Epithelial cell of esophagus (primary cell): ENCODE data around the gene MPI.
"Not testable (repeated sequence)": the region's sequence is repeated elsewhere in the genome, so short reads cannot be mapped to it uniquely, and the experiment has no call there.

Experiments used
- DNase-seq: peaks from one replicate; pipeline ENCODE4 v3.0.0; 2010; ENCODE audit warnings: low read depth
- H3K4me3 ChIP-seq: 2 replicates; pipeline ENCODE4 v1.5.1; 2011; ENCODE audit warnings: mild to moderate bottlenecking, low read length, control low read depth
- TF ChIP-seq, protein P1 (sequence below): IDR thresholded peaks from 2 replicates; pipeline ENCODE4 v1.5.1; 2011; ENCODE audit warnings: low read depth, mild to moderate bottlenecking, low read length, control low read depth, inconsistent platforms; ENCODE audit not compliant: insufficient read depth; ENCODE audit errors: missing control alignments

MPI gene

DNA sequence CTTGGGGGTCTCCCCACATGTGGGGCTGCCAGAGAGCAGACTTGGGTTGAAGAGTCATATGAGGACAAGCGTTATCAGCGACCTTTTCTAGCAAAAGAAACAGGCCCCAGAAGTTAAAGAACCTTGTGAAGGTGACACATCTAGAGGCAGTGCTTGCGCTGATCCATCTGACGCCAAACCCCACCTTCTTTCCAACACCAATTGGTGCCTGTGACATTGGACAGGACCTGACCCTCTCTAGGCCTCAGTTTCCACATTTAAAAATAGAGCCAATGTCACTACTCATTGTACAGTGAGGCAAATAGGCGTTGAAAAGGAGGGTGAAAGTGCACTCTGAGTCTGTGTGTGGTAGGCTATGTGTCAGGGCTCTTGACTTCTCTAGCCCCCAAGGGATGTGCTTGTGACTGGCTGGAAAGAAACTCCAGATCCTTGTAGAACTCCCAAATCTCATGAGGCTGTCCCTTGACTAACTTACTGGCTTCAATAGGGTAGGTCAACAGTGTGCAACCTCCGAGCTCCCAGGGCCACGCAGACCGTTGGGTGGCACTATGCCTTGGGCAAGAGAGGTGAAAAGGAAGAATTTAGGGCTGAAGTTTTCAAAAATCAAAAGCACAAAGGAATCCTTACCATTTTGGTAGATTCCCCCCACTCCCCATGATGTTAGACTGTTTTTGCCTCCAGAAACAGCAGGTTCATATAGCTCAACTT is 17.5 kb downstream of the MPI start:
- peak overlapping the region; percentile 78 for H3K4me3 ChIP-seq
- peak; percentile 13 for DNase-seq
- TF ChIP-seq, protein P1, sequence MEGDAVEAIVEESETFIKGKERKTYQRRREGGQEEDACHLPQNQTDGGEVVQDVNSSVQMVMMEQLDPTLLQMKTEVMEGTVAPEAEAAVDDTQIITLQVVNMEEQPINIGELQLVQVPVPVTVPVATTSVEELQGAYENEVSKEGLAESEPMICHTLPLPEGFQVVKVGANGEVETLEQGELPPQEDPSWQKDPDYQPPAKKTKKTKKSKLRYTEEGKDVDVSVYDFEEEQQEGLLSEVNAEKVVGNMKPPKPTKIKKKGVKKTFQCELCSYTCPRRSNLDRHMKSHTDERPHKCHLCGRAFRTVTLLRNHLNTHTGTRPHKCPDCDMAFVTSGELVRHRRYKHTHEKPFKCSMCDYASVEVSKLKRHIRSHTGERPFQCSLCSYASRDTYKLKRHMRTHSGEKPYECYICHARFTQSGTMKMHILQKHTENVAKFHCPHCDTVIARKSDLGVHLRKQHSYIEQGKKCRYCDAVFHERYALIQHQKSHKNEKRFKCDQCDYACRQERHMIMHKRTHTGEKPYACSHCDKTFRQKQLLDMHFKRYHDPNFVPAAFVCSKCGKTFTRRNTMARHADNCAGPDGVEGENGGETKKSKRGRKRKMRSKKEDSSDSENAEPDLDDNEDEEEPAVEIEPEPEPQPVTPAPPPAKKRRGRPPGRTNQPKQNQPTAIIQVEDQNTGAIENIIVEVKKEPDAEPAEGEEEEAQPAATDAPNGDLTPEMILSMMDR: no peak

DNA sequence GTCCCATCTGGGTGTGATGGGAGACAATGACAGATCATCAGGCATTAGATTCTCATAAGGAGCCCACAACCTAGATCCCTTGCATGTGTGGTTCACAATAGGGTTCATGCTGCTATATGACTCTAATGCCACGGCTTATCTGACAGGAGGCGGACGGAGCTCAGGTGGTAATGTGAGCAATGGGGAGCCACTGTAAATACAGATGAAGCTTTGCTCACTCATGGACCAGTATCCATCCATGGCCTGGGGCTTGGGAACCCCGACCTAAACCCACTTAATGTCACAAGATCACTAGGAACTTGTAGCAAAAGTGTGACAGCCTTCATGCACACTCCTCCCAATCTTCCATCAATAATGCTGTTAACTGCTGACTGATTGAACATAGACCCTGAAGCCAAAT is 18.8 kb downstream of the MPI start:
- H3K4me3 ChIP-seq: no peak overlapping the region
- DNase-seq: no peak
- TF ChIP-seq, protein P1: no peak

DNA sequence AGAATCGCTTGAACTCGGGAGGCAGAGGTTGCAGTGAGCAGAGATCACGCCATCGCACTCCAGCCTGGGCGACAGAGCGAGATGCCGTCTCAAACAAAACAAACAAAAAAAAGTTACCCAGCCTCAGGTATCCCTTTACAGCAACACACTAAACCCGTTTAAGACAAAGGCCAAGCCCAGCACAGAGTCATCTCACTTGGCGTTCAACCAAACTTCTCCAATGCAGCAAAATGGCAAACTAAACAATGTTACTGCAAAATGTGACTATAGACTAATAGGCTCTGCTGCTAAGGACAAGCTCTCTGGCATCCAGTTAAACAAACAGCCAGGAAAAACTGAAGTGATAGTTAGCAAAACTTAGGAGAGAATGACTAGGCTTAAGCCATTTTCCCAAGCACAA is 23.2 kb downstream of the MPI start:
- peak; percentile 41 for DNase-seq
- H3K4me3 ChIP-seq: no peak overlapping the region
- TF ChIP-seq, protein P1: no peak

DNA sequence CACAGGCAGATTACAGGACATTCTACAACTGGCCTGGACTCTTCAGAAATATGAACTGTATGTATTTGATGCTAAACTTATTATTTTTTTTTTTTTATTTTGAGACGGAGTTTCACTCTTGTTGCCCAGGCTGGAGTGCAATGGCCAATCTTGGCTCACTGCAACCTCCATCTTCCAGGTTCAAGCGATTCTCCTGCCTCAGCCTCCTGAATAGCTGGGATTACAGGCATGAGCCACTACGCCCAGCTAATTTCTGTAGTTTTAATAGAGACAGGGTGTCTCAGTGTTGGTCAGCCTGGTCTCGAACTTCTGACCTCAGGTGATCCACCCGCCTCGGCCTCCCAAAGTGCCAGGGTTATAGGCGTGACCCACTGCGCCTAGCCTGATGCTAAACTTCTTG is 24.0 kb downstream of the MPI start:
- DNase-seq, H3K4me3 ChIP-seq: not testable (repeated sequence)

DNA sequence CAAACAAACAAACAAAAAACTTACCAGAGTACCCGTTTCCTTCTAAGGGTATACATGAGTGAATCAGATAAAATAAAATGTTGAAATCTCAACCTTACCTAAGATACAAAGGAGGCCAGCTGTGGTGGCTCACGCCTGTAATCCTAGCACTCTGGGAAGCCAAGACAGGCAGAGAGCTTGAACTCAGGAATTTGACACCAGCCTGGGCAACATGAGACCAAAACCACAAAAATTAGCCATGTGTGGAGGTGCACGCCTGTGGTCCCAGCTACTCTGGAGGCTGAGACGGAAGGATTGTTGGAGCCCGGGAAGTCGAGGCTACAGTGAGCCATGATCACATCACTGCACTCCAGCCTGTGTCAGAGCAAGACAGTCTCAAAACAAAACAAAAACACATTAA is 27.8 kb downstream of the MPI start:
- TF ChIP-seq, protein P1: no peak
- no peak overlapping the region for H3K4me3 ChIP-seq
- DNase-seq: no peak

DNA sequence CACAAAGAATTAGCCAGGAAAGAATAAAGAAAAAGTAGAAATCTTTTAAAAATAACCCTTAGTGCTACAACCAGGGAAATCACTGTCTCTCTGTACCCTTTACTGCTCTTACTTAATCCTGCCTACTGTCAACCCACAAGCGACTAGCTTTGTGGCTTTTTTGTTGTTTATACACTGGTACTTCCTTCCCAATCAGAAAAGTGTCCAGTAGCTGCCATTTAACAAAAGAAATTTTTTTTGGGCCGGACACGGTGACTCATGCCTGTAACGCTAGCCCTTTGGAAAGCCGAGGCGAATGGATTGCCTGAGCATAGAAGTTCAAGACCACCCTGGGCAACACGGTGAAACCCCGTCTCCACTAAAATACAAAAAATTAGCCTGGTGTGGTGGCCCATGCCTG is 30.6 kb downstream of the MPI start:
- H3K4me3 ChIP-seq: no peak overlapping the region
- TF ChIP-seq, protein P1: no peak
- DNase-seq: no peak

DNA sequence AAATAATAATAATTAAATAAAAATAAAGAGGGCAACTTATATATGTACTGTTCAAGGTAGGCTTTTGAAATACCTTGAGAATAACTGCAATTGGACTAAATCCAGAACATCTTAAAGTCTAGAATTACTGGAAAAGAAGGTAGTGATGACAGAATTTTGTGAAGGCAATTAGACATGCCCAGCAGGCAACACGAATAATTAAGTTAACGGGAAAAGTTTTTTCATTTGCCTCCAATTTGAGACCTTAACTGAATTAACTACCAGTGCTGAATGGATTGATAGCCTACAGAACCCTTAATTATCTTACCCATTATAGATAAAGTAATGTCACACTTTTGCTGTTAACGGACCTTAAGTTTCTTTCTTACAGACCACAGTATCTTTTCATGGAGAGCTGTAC is 34.7 kb downstream of the MPI start:
- H3K4me3 ChIP-seq: no peak overlapping the region
- no peak for DNase-seq
- TF ChIP-seq, protein P1: no peak

DNA sequence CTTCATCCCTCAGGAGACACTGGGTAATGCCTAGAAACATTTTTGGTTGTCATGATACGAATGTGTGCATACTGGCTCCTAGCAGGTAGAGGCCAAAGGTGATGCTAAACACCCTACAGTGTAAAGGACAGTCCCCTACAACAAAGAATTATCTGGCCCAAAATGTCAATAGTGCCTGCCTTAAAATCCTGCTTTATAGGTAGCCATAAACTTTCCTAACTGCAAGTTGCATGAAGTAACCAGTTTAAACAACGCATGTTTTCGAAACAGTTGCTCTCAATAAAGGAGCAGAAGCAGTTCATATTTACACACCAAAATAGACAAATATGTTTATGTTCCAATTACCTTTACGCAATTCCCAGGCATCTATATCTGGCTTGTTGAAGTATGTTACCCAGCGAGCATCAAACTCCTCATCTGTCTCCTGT is 38.9 kb downstream of the MPI start:
- no peak overlapping the region for H3K4me3 ChIP-seq
- TF ChIP-seq, protein P1: no peak
- no peak for DNase-seq
